Measurements from ENCODE around the gene SLIT3. TPM values are rescaled to one million over a fixed set of nuclear protein-coding genes. Genes with fewer than 3 reads are reported as not detected.

SLIT3 gene
- total RNA-seq, 6 experiments from 2014 or later = 0.31 to 1.2 (median 0.65) TPM

- intact Hi-C loops (cut with DNase I) = no loop called here
- 64% methylated on average over 5 of the region's 5 CpGs for WGBS (ENCODE audit: insufficient coverage, low coverage, low lambda C conversion rate, missing lambda C conversion rate)
Observed at GRCh38 chr5:168770996-168771395, 529.9 kb downstream of the SLIT3 start.

GRCh38 chr5:168770036-168770498 is 530.9 kb downstream of the SLIT3 start:
- Histone ChIP-seq H3K9me3 (no peaks in the 10 kb centered on the region), H3K27ac (no peak overlapping the region), H3K36me3 (no peaks in the 10 kb centered on the region), H3K4me1 (no peaks in the 10 kb centered on the region), H3K4me3 (no peak overlapping the region), H3K27me3 (no peaks in the 10 kb centered on the region)
- intact Hi-C loops (cut with DNase I) = no loop called here
- WGBS (ENCODE audit: insufficient coverage, low coverage, low lambda C conversion rate, missing lambda C conversion rate) = 36% methylated on average over 8 of the region's 8 CpGs
- no peak for TF ChIP-seq CTCF (IDR thresholded peaks at IDR 0.05)
- no peak for TF ChIP-seq POLR2A (IDR thresholded peaks at IDR 0.05)
- no peak for ATAC-seq
- no peak for DNase-seq

More at GRCh38 chr5:168770996-168771395, 529.9 kb downstream of the SLIT3 start:
- Histone ChIP-seq H3K4me3 (no peak overlapping the region), H3K27me3 (no peaks in the 10 kb centered on the region), H3K27ac (no peak overlapping the region), H3K9me3 (no peaks in the 10 kb centered on the region), H3K36me3 (no peaks in the 10 kb centered on the region), H3K4me1 (no peaks in the 10 kb centered on the region)
- TF ChIP-seq POLR2A (IDR thresholded peaks at IDR 0.05) (no peak), CTCF (IDR thresholded peaks at IDR 0.05) (no peak)
- ATAC-seq (no peak), DNase-seq (no peak)

- no peak overlapping the region for H3K27ac ChIP-seq
- no peaks in the 10 kb centered on the region for H3K4me1 ChIP-seq
- H3K27me3 ChIP-seq = no peaks in the 10 kb centered on the region
- H3K9me3 ChIP-seq = no peaks in the 10 kb centered on the region
- WGBS (ENCODE audit: insufficient coverage, low coverage, low lambda C conversion rate, missing lambda C conversion rate) = 70% methylated on average over 8 of the region's 13 CpGs
- intact Hi-C loops (cut with DNase I) = no loop called here
- H3K36me3 ChIP-seq = no peaks in the 10 kb centered on the region
- TF ChIP-seq CTCF (IDR thresholded peaks at IDR 0.05) (no peak), POLR2A (IDR thresholded peaks at IDR 0.05) (no peak)
- H3K4me3 ChIP-seq = no peak overlapping the region
- no peak for DNase-seq
- ATAC-seq = no peak
Observed at GRCh38 chr5:168768172-168768571, 532.8 kb downstream of the SLIT3 start.

GRCh38 chr5:168766426-168766700 is 534.6 kb downstream of the SLIT3 start:
- Histone ChIP-seq H3K4me1 (no peaks in the 10 kb centered on the region), H3K27ac (no peak overlapping the region), H3K4me3 (no peak overlapping the region), H3K9me3 (no peaks in the 10 kb centered on the region), H3K27me3 (no peaks in the 10 kb centered on the region), H3K36me3 (no peaks in the 10 kb centered on the region)
- TF ChIP-seq POLR2A (IDR thresholded peaks at IDR 0.05) (no peak), CTCF (IDR thresholded peaks at IDR 0.05) (no peak)
- WGBS (ENCODE audit: insufficient coverage, low coverage, low lambda C conversion rate, missing lambda C conversion rate) = no CpG with 5 or more reads among the region's 2 CpGs
- intact Hi-C loops (cut with DNase I) = no loop called here
- DNase-seq (no peak), ATAC-seq (no peak)

Measured in right lobe of liver (tissue), 6 donors.